ENCODE results near the gene CAPS2.

The CAPS2 gene

DNA sequence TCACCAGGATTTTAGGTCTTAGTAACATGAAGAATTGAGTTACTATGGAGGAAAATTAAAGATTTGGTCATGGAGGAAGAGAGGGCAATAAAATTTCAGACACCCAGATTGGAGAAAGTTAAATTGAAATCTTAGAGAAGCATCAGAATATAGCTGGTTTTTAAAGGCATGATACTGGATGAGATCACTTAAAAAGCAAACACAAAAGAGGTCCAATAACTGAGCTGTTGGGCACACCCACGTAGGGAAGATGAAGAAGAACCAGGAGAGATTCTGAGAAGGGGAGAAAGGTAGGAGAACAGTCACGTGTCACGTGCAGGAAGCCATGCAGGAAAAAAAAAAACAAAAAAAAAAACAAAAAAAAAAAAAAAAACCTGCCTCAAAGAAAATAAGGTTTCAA is 18.8 kb downstream of the CAPS2 start:
- H3K27ac ChIP-seq (ENCODE audit: extremely low read depth, low read depth, low read length): no peak overlapping the region
- POLR2A ChIA-PET: no interaction called here

DNA sequence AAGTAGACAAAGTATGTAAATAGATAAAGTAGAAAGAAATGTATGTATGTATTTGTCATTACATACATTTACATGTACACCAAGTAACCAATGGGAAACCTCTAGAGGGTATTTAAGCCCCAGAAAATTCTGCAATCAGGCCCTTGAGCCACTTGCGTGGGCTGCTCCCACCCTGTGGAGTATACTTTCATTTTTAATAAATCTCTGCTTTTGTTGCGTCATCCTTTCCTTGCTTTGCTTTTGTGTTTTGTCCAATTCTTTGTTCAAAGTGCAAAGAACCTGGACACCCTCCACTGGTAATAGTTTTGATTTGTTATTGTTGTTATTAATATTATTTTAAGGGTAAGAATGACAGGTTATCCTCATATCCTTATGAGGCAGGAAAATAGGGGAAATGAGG is 21.8 kb downstream of the CAPS2 start:
- no peak overlapping the region for H3K27ac ChIP-seq (ENCODE audit: extremely low read depth, low read depth, low read length)
- no peaks in the 10 kb centered on the region for H3K36me3 ChIP-seq (ENCODE audit: control insufficient read depth in 2 of 2, insufficient read depth in 1 of 2, low read length in 2 of 2)
- no peaks in the 10 kb centered on the region for H3K4me1 ChIP-seq (ENCODE audit: control insufficient read depth, insufficient read depth, low read length)
- ChIA-PET POLR2A (no interaction called here), CTCF (interaction anchor here (0.8 kb wide), 1 partner anchor 151 kb away, joined by 3 read pairs; no protein-coding TSS in a partner anchor)
- H3K9me3 ChIP-seq (ENCODE audit: control insufficient read depth, insufficient read depth, low read depth, low read length): no peaks in the 10 kb centered on the region
- TF ChIP-seq ZNF777 (tag by site-specific recombination; IDR thresholded peaks at IDR 0.05; ENCODE audit: borderline replicate concordance) (no peak), ZNF366 (tag by site-specific recombination; conservative IDR thresholded peaks at IDR 0.05) (no peak)
- H3K4me3 ChIP-seq (ENCODE audit: low read depth, low read length): no peak overlapping the region

More for the DNA sequence above, 18.8 kb downstream of the CAPS2 start:
- TF ChIP-seq ZNF571 (tag by site-specific recombination; IDR thresholded peaks at IDR 0.05) (no peak), ZNF266 (tag by site-specific recombination; IDR thresholded peaks at IDR 0.05; ENCODE audit: low read depth) (no peak), ZNF121 (tag by site-specific recombination; IDR thresholded peaks at IDR 0.05) (no peak), ZNF830 (tag by site-specific recombination; IDR thresholded peaks at IDR 0.05; ENCODE audit: low read depth) (no peak), ZNF514 (tag by site-specific recombination; IDR thresholded peaks at IDR 0.05) (no peak), ZNF433 (tag by site-specific recombination; IDR thresholded peaks at IDR 0.05; ENCODE audit: low read depth) (no peak)
- TF ChIP-seq, protein P1, sequence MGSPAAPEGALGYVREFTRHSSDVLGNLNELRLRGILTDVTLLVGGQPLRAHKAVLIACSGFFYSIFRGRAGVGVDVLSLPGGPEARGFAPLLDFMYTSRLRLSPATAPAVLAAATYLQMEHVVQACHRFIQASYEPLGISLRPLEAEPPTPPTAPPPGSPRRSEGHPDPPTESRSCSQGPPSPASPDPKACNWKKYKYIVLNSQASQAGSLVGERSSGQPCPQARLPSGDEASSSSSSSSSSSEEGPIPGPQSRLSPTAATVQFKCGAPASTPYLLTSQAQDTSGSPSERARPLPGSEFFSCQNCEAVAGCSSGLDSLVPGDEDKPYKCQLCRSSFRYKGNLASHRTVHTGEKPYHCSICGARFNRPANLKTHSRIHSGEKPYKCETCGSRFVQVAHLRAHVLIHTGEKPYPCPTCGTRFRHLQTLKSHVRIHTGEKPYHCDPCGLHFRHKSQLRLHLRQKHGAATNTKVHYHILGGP (tag by site-specific recombination; IDR thresholded peaks at IDR 0.05): no peak
- no peaks in the 10 kb centered on the region for H3K9me3 ChIP-seq (ENCODE audit: control insufficient read depth, insufficient read depth, low read depth, low read length)
- H3K4me3 ChIP-seq (ENCODE audit: low read depth, low read length): no peak overlapping the region
- no peaks in the 10 kb centered on the region for H3K36me3 ChIP-seq (ENCODE audit: control insufficient read depth in 2 of 2, insufficient read depth in 1 of 2, low read length in 2 of 2)
- no peaks in the 10 kb centered on the region for H3K4me1 ChIP-seq (ENCODE audit: control insufficient read depth, insufficient read depth, low read length)
- CTCF ChIA-PET: interaction anchor here (1.4 kb wide), 1 partner anchor 9 kb away, joined by 3 read pairs; no protein-coding TSS in a partner anchor

- H3K4me1 ChIP-seq (ENCODE audit: control insufficient read depth, insufficient read depth, low read length): no peaks in the 10 kb centered on the region
- no peaks in the 10 kb centered on the region for H3K9me3 ChIP-seq (ENCODE audit: control insufficient read depth, insufficient read depth, low read depth, low read length)
- CTCF ChIA-PET: interaction anchor here (0.6 kb wide), 1 partner anchor 26 kb away, joined by 4 read pairs; no protein-coding TSS in a partner anchor
- H3K4me3 ChIP-seq (ENCODE audit: low read depth, low read length): no peak overlapping the region
- no peak for TF ChIP-seq ZNF610 (tag by site-specific recombination; IDR thresholded peaks at IDR 0.05; ENCODE audit: borderline replicate concordance)
- no peak for TF ChIP-seq ZNF391 (tag by site-specific recombination; IDR thresholded peaks at IDR 0.05; ENCODE audit: borderline replicate concordance, low read depth)
- TF ChIP-seq ZNF211 (tag by site-specific recombination; IDR thresholded peaks at IDR 0.05; ENCODE audit: low read depth): no peak
- no peak for TF ChIP-seq BCL11A (tag by site-specific recombination; IDR thresholded peaks at IDR 0.05; ENCODE audit: low read depth)
- no peak for TF ChIP-seq ZNF529 (tag by site-specific recombination; IDR thresholded peaks at IDR 0.05; ENCODE audit: insufficient replicate concordance)
- no peak for TF ChIP-seq ZNF133 (tag by site-specific recombination; IDR thresholded peaks at IDR 0.05)
- no peak for TF ChIP-seq ZXDB (tag by site-specific recombination; IDR thresholded peaks at IDR 0.05)
- no peak for TF ChIP-seq ZNF354C (tag by site-specific recombination; IDR thresholded peaks at IDR 0.05; ENCODE audit: borderline replicate concordance, low read depth)
- TF ChIP-seq, protein P2, sequence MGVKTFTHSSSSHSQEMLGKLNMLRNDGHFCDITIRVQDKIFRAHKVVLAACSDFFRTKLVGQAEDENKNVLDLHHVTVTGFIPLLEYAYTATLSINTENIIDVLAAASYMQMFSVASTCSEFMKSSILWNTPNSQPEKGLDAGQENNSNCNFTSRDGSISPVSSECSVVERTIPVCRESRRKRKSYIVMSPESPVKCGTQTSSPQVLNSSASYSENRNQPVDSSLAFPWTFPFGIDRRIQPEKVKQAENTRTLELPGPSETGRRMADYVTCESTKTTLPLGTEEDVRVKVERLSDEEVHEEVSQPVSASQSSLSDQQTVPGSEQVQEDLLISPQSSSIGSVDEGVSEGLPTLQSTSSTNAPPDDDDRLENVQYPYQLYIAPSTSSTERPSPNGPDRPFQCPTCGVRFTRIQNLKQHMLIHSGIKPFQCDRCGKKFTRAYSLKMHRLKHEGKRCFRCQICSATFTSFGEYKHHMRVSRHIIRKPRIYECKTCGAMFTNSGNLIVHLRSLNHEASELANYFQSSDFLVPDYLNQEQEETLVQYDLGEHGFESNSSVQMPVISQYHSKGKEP (tag by site-specific recombination; IDR thresholded peaks at IDR 0.05): no peak
- no peak for TF ChIP-seq ZNF561 (tag by site-specific recombination; IDR thresholded peaks at IDR 0.05; ENCODE audit: borderline replicate concordance)
- TF ChIP-seq ZNF114 (tag by site-specific recombination; IDR thresholded peaks at IDR 0.05): no peak
- TF ChIP-seq ZBTB8A (tag by site-specific recombination; IDR thresholded peaks at IDR 0.05): no peak
- no peak for TF ChIP-seq ZNF514 (tag by site-specific recombination; IDR thresholded peaks at IDR 0.05)
- no peak for TF ChIP-seq ZNF174 (tag by site-specific recombination; IDR thresholded peaks at IDR 0.05)
- TF ChIP-seq WT1 (tag by site-specific recombination; IDR thresholded peaks at IDR 0.05): no peak
- TF ChIP-seq ZBTB10 (tag by site-specific recombination; IDR thresholded peaks at IDR 0.05): no peak
- POLR2A ChIA-PET: no interaction called here
- H3K36me3 ChIP-seq (ENCODE audit: control insufficient read depth in 2 of 2, insufficient read depth in 1 of 2, low read length in 2 of 2): no peaks in the 10 kb centered on the region
- no peak overlapping the region for H3K27ac ChIP-seq (ENCODE audit: extremely low read depth, low read depth, low read length)
These were observed 24.5 kb downstream of the CAPS2 start for GRCh38 chr12:75305412-75306332.
